ENCODE results near the gene SSB. TPM values are rescaled to one million over a fixed set of nuclear protein-coding genes. Genes with fewer than 3 reads are reported as not detected.

SSB gene
- total and polyA plus RNA-seq, 2 of the 13 experiments (the other 11 are each of a cell fraction or from before 2014, with no cell fraction given) = 109 to 208 TPM

DNA sequence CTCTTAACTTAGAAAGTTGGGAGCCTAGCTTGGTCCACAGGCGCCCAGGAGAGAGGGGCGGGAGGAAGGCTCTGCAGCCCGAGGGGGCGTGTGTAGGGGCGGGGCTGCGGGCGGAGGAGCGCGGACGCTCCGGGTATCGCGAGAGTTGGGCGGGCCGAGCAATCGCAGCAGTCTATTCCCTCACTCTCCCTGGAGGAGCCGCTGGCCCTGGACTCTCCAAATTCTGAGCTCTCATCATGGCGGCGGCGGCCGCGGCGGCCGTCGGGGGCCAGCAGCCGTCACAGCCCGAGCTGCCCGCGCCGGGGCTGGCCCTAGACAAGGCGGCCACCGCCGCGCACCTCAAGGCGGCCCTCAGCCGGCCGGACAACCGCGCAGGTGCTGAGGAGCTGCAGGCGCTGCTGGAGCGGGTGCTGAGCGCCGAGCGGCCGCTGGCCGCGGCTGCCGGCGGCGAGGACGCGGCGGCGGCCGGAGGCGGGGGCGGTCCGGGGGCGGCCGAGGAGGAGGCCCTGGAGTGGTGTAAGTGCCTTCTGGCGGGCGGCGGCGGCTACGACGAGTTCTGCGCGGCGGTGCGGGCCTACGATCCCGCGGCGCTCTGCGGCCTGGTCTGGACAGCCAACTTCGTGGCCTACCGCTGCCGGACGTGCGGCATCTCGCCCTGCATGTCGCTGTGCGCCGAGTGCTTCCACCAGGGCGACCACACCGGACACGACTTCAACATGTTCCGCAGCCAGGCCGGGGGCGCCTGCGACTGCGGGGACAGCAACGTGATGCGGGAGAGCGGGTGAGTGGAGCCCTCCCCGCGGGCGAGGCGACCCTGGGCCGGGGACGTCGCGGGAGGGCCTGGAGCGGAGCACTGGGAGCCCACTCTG is 28.8 kb downstream of the SSB start, which contains the start of gene UBR3 (continued):
- TF ChIP-seq BCL6 (CRISPR knock-in tag; IDR thresholded peaks at IDR 0.05) (no peak), EEA1 (CRISPR knock-in tag; IDR thresholded peaks at IDR 0.05; ENCODE audit: borderline replicate concordance) (no peak), HDAC6 (IDR thresholded peaks at IDR 0.05; ENCODE audit: low read depth, low read length) (no peak), ZNF121 (CRISPR knock-in tag; IDR thresholded peaks at IDR 0.05) (no peak), RFXANK (CRISPR knock-in tag; IDR thresholded peaks at IDR 0.05) (no peak), TMF1 (CRISPR knock-in tag; IDR thresholded peaks at IDR 0.05; ENCODE audit: low read depth) (peak; percentile 92), AHR (CRISPR knock-in tag; IDR thresholded peaks at IDR 0.05) (no peak; the same call in 1 of the 2 replicates), SP5 (CRISPR knock-in tag; IDR thresholded peaks at IDR 0.05; ENCODE audit: borderline replicate concordance, low read depth) (peak; percentile 93), TAF1 (CRISPR knock-in tag; IDR thresholded peaks at IDR 0.05) (peak; percentile 83; the same call in 1 of the 2 replicates), SNAI1 (CRISPR knock-in tag; IDR thresholded peaks at IDR 0.05; ENCODE audit: borderline replicate concordance) (no peak), MIER2 (CRISPR knock-in tag; IDR thresholded peaks at IDR 0.05) (no peak)
- TF ChIP-seq, protein P1, sequence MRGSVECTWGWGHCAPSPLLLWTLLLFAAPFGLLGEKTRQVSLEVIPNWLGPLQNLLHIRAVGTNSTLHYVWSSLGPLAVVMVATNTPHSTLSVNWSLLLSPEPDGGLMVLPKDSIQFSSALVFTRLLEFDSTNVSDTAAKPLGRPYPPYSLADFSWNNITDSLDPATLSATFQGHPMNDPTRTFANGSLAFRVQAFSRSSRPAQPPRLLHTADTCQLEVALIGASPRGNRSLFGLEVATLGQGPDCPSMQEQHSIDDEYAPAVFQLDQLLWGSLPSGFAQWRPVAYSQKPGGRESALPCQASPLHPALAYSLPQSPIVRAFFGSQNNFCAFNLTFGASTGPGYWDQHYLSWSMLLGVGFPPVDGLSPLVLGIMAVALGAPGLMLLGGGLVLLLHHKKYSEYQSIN (CRISPR knock-in tag; IDR thresholded peaks at IDR 0.05; ENCODE audit: borderline replicate concordance) = 0 out of 2 replicates have a peak, but pooled peaks have one; percentile 71
- TF ChIP-seq, protein P2, sequence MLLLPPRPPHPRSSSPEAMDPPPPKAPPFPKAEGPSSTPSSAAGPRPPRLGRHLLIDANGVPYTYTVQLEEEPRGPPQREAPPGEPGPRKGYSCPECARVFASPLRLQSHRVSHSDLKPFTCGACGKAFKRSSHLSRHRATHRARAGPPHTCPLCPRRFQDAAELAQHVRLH (CRISPR knock-in tag; IDR thresholded peaks at IDR 0.05; ENCODE audit: borderline replicate concordance, low read depth) = peak; percentile 35; the same call in 1 of the 2 replicates
- TF ChIP-seq, protein P3, sequence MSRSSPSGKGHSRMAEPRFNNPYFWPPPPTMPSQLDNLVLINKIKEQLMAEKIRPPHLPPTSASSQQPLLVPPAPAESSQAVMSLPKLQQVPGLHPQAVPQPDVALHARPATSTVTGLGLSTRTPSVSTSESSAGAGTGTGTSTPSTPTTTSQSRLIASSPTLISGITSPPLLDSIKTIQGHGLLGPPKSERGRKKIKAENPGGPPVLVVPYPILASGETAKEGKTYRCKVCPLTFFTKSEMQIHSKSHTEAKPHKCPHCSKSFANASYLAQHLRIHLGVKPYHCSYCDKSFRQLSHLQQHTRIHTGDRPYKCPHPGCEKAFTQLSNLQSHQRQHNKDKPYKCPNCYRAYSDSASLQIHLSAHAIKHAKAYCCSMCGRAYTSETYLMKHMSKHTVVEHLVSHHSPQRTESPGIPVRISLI (CRISPR knock-in tag; IDR thresholded peaks at IDR 0.05; ENCODE audit: borderline replicate concordance) = no peak
- TF ChIP-seq, protein P4, sequence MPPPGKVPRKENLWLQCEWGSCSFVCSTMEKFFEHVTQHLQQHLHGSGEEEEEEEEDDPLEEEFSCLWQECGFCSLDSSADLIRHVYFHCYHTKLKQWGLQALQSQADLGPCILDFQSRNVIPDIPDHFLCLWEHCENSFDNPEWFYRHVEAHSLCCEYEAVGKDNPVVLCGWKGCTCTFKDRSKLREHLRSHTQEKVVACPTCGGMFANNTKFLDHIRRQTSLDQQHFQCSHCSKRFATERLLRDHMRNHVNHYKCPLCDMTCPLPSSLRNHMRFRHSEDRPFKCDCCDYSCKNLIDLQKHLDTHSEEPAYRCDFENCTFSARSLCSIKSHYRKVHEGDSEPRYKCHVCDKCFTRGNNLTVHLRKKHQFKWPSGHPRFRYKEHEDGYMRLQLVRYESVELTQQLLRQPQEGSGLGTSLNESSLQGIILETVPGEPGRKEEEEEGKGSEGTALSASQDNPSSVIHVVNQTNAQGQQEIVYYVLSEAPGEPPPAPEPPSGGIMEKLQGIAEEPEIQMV (CRISPR knock-in tag; IDR thresholded peaks at IDR 0.05; ENCODE audit: low read depth) = no peak
- TF ChIP-seq, protein P5, sequence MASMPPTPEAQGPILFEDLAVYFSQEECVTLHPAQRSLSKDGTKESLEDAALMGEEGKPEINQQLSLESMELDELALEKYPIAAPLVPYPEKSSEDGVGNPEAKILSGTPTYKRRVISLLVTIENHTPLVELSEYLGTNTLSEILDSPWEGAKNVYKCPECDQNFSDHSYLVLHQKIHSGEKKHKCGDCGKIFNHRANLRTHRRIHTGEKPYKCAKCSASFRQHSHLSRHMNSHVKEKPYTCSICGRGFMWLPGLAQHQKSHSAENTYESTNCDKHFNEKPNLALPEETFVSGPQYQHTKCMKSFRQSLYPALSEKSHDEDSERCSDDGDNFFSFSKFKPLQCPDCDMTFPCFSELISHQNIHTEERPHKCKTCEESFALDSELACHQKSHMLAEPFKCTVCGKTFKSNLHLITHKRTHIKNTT (CRISPR knock-in tag; IDR thresholded peaks at IDR 0.05) = no peak
- TF ChIP-seq, protein P6, sequence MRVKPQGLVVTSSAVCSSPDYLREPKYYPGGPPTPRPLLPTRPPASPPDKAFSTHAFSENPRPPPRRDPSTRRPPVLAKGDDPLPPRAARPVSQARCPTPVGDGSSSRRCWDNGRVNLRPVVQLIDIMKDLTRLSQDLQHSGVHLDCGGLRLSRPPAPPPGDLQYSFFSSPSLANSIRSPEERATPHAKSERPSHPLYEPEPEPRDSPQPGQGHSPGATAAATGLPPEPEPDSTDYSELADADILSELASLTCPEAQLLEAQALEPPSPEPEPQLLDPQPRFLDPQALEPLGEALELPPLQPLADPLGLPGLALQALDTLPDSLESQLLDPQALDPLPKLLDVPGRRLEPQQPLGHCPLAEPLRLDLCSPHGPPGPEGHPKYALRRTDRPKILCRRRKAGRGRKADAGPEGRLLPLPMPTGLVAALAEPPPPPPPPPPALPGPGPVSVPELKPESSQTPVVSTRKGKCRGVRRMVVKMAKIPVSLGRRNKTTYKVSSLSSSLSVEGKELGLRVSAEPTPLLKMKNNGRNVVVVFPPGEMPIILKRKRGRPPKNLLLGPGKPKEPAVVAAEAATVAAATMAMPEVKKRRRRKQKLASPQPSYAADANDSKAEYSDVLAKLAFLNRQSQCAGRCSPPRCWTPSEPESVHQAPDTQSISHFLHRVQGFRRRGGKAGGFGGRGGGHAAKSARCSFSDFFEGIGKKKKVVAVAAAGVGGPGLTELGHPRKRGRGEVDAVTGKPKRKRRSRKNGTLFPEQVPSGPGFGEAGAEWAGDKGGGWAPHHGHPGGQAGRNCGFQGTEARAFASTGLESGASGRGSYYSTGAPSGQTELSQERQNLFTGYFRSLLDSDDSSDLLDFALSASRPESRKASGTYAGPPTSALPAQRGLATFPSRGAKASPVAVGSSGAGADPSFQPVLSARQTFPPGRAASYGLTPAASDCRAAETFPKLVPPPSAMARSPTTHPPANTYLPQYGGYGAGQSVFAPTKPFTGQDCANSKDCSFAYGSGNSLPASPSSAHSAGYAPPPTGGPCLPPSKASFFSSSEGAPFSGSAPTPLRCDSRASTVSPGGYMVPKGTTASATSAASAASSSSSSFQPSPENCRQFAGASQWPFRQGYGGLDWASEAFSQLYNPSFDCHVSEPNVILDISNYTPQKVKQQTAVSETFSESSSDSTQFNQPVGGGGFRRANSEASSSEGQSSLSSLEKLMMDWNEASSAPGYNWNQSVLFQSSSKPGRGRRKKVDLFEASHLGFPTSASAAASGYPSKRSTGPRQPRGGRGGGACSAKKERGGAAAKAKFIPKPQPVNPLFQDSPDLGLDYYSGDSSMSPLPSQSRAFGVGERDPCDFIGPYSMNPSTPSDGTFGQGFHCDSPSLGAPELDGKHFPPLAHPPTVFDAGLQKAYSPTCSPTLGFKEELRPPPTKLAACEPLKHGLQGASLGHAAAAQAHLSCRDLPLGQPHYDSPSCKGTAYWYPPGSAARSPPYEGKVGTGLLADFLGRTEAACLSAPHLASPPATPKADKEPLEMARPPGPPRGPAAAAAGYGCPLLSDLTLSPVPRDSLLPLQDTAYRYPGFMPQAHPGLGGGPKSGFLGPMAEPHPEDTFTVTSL (CRISPR knock-in tag; IDR thresholded peaks at IDR 0.05; ENCODE audit: borderline replicate concordance) = 0 out of 2 replicates have a peak, but pooled peaks have one; percentile 14

All from HepG2 (cell line).